ENCODE results near the gene SSRP1.

The SSRP1 gene

DNA sequence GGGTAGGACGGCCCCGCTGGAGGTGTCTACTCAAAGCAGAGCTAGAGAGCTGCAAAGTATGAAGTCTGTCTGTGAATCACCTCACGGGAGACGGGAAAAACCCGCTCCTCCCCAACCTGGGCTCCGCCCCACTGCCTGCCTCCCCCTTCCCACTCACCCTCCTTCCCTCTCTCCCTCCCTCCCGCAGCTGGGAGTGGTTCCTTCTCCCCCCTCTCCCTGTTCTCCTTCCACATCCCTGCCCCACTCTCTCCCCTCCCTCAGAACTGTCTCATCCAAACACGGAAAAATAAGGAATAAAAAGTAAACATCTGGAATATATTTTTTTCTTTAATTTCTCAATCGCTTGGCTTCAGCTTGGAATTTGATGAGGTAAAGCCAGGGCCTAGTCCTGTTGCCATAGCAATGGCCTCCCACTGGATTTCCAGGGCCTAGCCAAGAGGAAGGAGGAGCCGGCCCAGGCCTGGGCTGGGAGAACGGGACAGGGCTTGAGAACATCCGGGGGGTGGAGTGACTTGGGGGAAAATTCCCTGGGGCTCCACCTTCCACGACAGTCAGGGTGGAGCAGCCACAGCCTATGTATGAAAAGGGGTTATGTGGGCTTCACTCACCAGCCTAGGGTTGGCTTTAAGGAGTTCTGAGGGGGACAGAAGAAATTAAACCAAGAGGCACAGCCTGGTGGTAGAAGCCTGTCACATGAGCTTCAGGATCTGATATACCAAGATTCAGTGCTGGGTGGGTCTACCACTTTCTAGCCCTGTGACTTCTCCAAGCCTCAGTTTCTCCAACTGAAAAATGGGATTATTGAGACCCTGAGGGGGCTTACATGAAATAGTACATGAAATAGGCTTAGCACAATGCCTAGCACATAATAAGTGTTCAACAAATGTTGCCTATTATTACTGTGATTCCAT lies 13.2 kb downstream of the SSRP1 start:
- peak overlapping the region; percentile 100 for H3K9ac ChIP-seq (ENCODE audit: low read length)
- peak; percentile 99 for DNase-seq (ENCODE audit: low read depth)
- H3K4me3 ChIP-seq (ENCODE audit: low read length): peak overlapping the region; percentile 98
- peaks cover 64% of the 10 kb centered on the region for H3K4me1 ChIP-seq (ENCODE audit: control insufficient read depth, insufficient read depth, low read length)
- peaks cover 48% of the 10 kb centered on the region for H3K36me3 ChIP-seq (ENCODE audit: control insufficient read depth, insufficient read depth, low read length, severe bottlenecking)
- H3K27me3 ChIP-seq (replicated peaks; ENCODE audit: control insufficient read depth, insufficient read depth, low read length): no peaks in the 10 kb centered on the region
- no peaks in the 10 kb centered on the region for H3K9me3 ChIP-seq (ENCODE audit: control insufficient read depth, low read length)

DNA sequence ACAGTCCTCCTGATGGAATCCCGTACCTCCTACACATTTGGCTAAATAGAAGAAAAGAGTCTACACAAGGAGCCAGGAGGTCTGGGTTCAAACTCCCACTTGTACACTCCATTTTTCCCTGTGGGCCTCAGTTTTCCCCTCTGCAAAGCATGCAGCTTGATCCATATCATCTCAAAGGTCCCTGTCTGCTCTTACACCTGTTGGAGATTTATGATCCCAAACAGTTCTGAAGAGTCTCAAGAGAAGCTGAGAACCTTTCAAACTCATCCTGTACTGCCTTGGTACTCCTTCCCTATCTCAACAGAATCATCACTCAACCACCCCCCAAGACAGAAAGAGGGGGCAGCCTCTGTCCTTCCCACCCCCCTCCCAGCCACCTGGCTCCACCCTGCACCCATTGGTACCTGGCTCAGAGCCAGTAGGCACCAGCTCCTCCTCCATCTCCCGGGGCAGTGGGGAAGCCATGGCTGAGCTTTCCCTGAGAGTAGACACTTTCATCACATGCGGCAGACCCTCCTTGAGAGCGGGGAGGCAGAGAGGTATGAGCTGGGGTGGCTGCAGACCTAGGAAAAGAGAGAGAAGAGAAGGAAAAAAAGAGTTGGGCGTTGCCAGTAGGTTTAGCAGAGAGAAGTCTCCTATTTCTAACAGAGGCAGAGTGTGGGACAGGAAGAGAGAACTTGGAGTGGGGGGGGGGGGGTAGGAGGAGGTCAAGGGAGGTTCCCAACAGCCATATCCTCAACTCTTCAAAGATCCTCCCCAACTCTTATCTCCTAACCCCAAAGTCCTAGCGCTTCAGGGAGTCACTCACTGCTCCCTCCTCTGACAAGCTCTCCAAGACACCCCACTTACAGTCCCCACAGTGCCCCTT lies 14.1 kb downstream of the SSRP1 start:
- peak overlapping the region; percentile 100 for H3K9ac ChIP-seq (ENCODE audit: low read length)
- no peaks in the 10 kb centered on the region for H3K9me3 ChIP-seq (ENCODE audit: control insufficient read depth, low read length)
- DNase-seq (ENCODE audit: low read depth): no peak
- peak overlapping the region; percentile 98 for H3K4me3 ChIP-seq (ENCODE audit: low read length)
- H3K27me3 ChIP-seq (replicated peaks; ENCODE audit: control insufficient read depth, insufficient read depth, low read length): no peaks in the 10 kb centered on the region
- H3K4me1 ChIP-seq (ENCODE audit: control insufficient read depth, insufficient read depth, low read length): peaks cover 73% of the 10 kb centered on the region
- peaks cover 48% of the 10 kb centered on the region for H3K36me3 ChIP-seq (ENCODE audit: control insufficient read depth, insufficient read depth, low read length, severe bottlenecking)

DNA sequence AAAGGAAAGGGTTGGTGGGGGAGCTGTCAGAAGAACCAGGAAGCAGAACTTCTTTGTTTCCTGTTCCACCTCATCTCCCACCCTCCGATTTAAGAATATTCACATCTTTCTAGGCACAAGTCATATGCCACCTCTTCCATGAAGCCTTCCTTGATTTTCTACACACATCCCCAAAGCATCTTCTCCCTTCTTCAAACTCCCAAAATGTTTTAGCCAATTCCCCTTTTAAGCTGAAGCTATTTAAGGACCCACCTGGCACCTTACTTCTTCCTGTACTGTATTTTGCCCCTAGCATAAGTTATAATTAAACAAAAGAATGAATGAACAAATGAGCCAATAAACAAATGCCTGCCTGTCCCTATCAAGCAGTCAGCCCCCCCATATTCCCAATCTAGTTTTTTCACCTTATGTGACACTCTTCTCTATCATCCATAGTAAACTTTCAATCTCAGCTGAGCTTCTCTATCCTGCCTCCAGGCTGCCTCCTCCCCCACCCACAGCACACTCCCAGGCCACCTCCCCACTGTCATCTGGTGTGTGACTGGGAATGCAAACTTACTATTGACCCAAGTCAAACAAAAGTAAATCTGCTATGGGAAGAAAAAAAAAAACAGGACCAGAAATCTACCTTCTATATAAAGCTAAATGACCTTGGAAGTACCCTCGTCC lies 14.8 kb downstream of the SSRP1 start:
- H3K9me3 ChIP-seq (ENCODE audit: control insufficient read depth, low read length): no peaks in the 10 kb centered on the region
- H3K9ac ChIP-seq (ENCODE audit: low read length): peak overlapping the region; percentile 100
- peaks cover 49% of the 10 kb centered on the region for H3K36me3 ChIP-seq (ENCODE audit: control insufficient read depth, insufficient read depth, low read length, severe bottlenecking)
- DNase-seq (ENCODE audit: low read depth): no peak
- peak overlapping the region; percentile 98 for H3K4me3 ChIP-seq (ENCODE audit: low read length)
- H3K27me3 ChIP-seq (replicated peaks; ENCODE audit: control insufficient read depth, insufficient read depth, low read length): no peaks in the 10 kb centered on the region
- peaks cover 76% of the 10 kb centered on the region for H3K4me1 ChIP-seq (ENCODE audit: control insufficient read depth, insufficient read depth, low read length)

DNA sequence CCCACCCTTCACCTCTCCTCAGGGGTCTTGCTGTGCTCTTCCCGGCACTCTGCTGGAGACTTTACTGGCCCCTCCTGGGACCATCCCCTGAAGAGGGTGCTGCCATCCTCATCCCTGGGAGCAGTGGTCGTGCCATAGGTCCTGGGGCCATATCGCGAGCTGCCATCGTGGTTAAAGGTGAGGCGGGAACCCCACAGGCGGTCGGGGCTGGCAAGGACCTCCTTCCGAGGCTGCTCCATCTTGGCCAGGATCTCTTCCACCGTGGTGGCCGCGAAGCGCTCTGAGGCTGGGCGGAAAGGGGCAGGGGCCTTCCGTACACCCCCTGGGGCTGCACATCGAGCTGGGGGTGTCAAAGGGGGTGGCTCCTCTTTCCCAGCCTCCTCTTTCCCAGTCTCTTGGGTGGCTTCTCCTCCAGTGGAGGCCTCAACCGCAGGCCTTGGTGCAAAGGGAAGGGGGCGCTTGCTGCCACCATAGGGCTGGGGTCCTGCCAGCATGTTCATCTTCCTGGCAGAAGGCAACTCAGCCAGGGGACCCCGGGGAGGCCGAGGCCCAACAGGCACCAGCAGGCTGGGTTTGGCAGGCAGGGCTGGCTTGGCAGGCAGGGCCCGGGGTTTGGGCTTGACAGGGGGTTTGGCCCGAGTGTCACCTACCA lies 15.5 kb downstream of the SSRP1 start:
- peaks cover 76% of the 10 kb centered on the region for H3K4me1 ChIP-seq (ENCODE audit: control insufficient read depth, insufficient read depth, low read length)
- no peak for DNase-seq (ENCODE audit: low read depth)
- H3K9ac ChIP-seq (ENCODE audit: low read length): peak overlapping the region; percentile 100
- H3K9me3 ChIP-seq (ENCODE audit: control insufficient read depth, low read length): no peaks in the 10 kb centered on the region
- peaks cover 56% of the 10 kb centered on the region for H3K36me3 ChIP-seq (ENCODE audit: control insufficient read depth, insufficient read depth, low read length, severe bottlenecking)
- peak overlapping the region; percentile 98 for H3K4me3 ChIP-seq (ENCODE audit: low read length)
- H3K27me3 ChIP-seq (replicated peaks; ENCODE audit: control insufficient read depth, insufficient read depth, low read length): no peaks in the 10 kb centered on the region

DNA sequence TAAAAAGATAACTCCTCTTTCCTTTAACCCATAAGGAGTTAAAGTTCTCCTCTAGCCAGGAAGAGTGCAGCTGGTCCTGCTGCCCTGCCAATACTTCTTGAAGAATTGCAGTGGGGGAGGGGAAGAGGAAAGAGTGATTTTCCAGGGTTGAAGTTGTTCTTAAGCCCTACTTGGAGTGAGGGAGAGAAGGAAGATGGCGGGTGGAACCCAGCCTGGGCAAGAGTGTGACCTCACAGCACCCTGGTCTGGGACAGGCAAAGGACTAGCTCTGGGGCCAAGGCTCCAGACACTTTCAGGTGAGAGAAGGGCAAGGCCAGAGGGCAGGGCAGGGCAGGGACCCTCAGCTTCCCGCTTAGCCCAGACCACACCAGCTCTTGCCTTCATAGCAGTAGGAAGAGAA lies 17.5 kb downstream of the SSRP1 start:
- no peaks in the 10 kb centered on the region for H3K9me3 ChIP-seq (ENCODE audit: control insufficient read depth, low read length)
- H3K4me1 ChIP-seq (ENCODE audit: control insufficient read depth, insufficient read depth, low read length): peaks cover 89% of the 10 kb centered on the region
- H3K9ac ChIP-seq (ENCODE audit: low read length): peak overlapping the region; percentile 55
- peak overlapping the region; percentile 63 for H3K4me3 ChIP-seq (ENCODE audit: low read length)
- DNase-seq (ENCODE audit: low read depth): peak; percentile 48
- H3K36me3 ChIP-seq (ENCODE audit: control insufficient read depth, insufficient read depth, low read length, severe bottlenecking): peaks cover 76% of the 10 kb centered on the region
- no peaks in the 10 kb centered on the region for H3K27me3 ChIP-seq (replicated peaks; ENCODE audit: control insufficient read depth, insufficient read depth, low read length)

DNA sequence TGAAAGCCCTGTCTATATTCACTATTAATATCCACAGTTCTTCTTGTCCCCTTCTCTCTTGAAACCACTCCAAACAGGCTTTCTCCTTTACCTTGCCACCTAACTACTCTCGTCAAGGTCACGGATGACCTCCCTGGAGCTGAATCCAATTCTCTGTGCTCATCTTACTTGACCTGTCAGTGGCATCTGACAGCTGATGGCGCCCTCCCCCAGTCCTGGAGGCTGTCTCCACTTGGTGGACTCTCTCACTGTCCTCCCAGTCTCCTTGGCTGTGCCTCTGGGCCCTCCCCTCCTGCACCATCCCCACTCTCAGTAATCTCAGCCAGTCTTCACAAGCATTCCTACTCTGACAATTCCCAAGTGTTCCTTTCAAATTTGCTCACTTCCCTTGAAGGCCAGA lies 19.7 kb downstream of the SSRP1 start:
- peaks cover 85% of the 10 kb centered on the region for H3K36me3 ChIP-seq (ENCODE audit: control insufficient read depth, insufficient read depth, low read length, severe bottlenecking)
- peak overlapping the region; percentile 42 for H3K4me3 ChIP-seq (ENCODE audit: low read length)
- peaks cover 86% of the 10 kb centered on the region for H3K4me1 ChIP-seq (ENCODE audit: control insufficient read depth, insufficient read depth, low read length)
- H3K9ac ChIP-seq (ENCODE audit: low read length): peak overlapping the region; percentile 55
- no peaks in the 10 kb centered on the region for H3K27me3 ChIP-seq (replicated peaks; ENCODE audit: control insufficient read depth, insufficient read depth, low read length)
- no peak for DNase-seq (ENCODE audit: low read depth)
- no peaks in the 10 kb centered on the region for H3K9me3 ChIP-seq (ENCODE audit: control insufficient read depth, low read length)

DNA sequence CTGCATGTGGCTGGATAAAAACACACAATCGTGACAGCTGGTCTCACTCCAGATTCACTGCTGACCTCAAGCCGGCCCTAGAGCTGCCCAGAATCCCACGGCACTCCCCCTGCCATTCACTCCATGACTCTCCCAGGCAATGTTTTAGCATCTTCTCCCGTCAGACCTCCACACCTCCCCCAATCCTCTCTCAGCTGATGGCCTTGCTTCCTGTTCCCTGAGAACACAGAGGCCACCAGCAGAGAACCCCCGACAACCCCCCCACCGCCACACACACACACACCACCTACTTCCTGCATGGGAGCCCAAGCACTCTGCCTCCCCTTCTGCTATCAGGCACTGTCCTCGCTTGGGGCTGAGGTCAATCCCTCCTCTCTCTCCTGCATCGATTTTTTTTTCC lies 20.2 kb downstream of the SSRP1 start:
- Histone ChIP-seq H3K27me3 (replicated peaks; ENCODE audit: control insufficient read depth, insufficient read depth, low read length) (no peaks in the 10 kb centered on the region), H3K4me1 (ENCODE audit: control insufficient read depth, insufficient read depth, low read length) (peaks cover 86% of the 10 kb centered on the region), H3K9ac (ENCODE audit: low read length) (peak overlapping the region; percentile 55), H3K4me3 (ENCODE audit: low read length) (peak overlapping the region; percentile 42), H3K9me3 (ENCODE audit: control insufficient read depth, low read length) (no peaks in the 10 kb centered on the region), H3K36me3 (ENCODE audit: control insufficient read depth, insufficient read depth, low read length, severe bottlenecking) (peaks cover 83% of the 10 kb centered on the region)
- DNase-seq (ENCODE audit: low read depth): no peak

GRCh38 chr11:57314221-57314973 lies 21.3 kb downstream of the SSRP1 start:
- H3K9ac ChIP-seq (ENCODE audit: low read length): peak overlapping the region; percentile 89
- no peak for DNase-seq (ENCODE audit: low read depth)
- no peaks in the 10 kb centered on the region for H3K9me3 ChIP-seq (ENCODE audit: control insufficient read depth, low read length)
- H3K36me3 ChIP-seq (ENCODE audit: control insufficient read depth, insufficient read depth, low read length, severe bottlenecking): peaks cover 85% of the 10 kb centered on the region
- H3K4me1 ChIP-seq (ENCODE audit: control insufficient read depth, insufficient read depth, low read length): peaks cover 88% of the 10 kb centered on the region
- H3K27me3 ChIP-seq (replicated peaks; ENCODE audit: control insufficient read depth, insufficient read depth, low read length): no peaks in the 10 kb centered on the region
- no peak overlapping the region for H3K4me3 ChIP-seq (ENCODE audit: low read length)

GRCh38 chr11:57313788-57314135 lies 21.9 kb downstream of the SSRP1 start:
- no peaks in the 10 kb centered on the region for H3K27me3 ChIP-seq (replicated peaks; ENCODE audit: control insufficient read depth, insufficient read depth, low read length)
- H3K4me3 ChIP-seq (ENCODE audit: low read length): no peak overlapping the region
- DNase-seq (ENCODE audit: low read depth): no peak
- peaks cover 89% of the 10 kb centered on the region for H3K36me3 ChIP-seq (ENCODE audit: control insufficient read depth, insufficient read depth, low read length, severe bottlenecking)
- H3K4me1 ChIP-seq (ENCODE audit: control insufficient read depth, insufficient read depth, low read length): peaks cover 91% of the 10 kb centered on the region
- H3K9ac ChIP-seq (ENCODE audit: low read length): peak overlapping the region; percentile 89
- H3K9me3 ChIP-seq (ENCODE audit: control insufficient read depth, low read length): no peaks in the 10 kb centered on the region

DNA sequence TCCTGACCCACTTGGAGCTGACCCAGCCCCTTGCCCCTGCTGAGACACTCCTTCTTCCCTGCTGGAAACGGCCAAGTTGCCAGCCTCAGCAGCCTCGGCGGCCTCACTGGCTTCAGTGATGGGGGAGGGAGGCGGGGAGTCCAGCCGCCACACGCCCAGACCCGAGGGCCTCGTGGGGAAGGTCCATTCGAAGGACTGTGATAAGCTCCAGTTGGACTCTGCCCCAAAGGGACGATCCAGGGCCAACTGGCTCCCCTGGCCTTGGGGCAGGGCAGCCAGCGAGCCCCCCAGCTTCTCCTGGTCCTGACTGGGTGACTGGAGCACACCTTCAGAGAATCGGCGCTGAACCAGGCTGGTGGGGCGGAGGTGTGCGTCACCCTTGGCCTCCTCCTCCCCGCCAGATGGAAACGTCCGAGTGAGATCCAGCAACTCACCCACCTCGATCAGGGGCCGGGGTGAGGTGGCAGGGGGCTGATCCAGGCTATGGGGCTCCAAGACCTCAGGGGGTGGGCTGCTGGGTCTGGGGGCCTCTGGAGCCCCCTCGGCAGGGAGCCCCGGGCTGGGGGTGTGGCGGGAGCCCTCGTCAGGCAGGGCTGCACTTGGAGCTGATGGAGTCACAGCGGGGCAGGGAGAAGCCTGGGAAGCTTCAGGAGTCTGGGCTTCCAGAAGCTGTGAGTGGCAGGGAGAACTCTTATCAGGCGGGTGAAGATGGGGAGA lies 22.5 kb downstream of the SSRP1 start:
- peaks cover 89% of the 10 kb centered on the region for H3K36me3 ChIP-seq (ENCODE audit: control insufficient read depth, insufficient read depth, low read length, severe bottlenecking)
- H3K4me1 ChIP-seq (ENCODE audit: control insufficient read depth, insufficient read depth, low read length): peaks cover 90% of the 10 kb centered on the region

More for the DNA sequence above, 22.5 kb downstream of the SSRP1 start:
- H3K27me3 ChIP-seq (replicated peaks; ENCODE audit: control insufficient read depth, insufficient read depth, low read length): no peaks in the 10 kb centered on the region
- H3K9me3 ChIP-seq (ENCODE audit: control insufficient read depth, low read length): no peaks in the 10 kb centered on the region
- DNase-seq (ENCODE audit: low read depth): no peak
- H3K9ac ChIP-seq (ENCODE audit: low read length): peak overlapping the region; percentile 89
- H3K4me3 ChIP-seq (ENCODE audit: low read length): peak overlapping the region; percentile 68

Measured in adipocyte (in vitro differentiated cells).